HG02610 (cell line): ENCODE measurements around the gene BRD7.

ENCODE experiments used
- ATAC-seq: cut with Tn5 transposase; IDR thresholded peaks from one replicate; pipeline ENCODE4 v1.9.1; 2021; ENCODE audit warnings: mild to moderate bottlenecking, moderate library complexity; ENCODE audit not compliant: unreplicated experiment

The BRD7 gene

DNA sequence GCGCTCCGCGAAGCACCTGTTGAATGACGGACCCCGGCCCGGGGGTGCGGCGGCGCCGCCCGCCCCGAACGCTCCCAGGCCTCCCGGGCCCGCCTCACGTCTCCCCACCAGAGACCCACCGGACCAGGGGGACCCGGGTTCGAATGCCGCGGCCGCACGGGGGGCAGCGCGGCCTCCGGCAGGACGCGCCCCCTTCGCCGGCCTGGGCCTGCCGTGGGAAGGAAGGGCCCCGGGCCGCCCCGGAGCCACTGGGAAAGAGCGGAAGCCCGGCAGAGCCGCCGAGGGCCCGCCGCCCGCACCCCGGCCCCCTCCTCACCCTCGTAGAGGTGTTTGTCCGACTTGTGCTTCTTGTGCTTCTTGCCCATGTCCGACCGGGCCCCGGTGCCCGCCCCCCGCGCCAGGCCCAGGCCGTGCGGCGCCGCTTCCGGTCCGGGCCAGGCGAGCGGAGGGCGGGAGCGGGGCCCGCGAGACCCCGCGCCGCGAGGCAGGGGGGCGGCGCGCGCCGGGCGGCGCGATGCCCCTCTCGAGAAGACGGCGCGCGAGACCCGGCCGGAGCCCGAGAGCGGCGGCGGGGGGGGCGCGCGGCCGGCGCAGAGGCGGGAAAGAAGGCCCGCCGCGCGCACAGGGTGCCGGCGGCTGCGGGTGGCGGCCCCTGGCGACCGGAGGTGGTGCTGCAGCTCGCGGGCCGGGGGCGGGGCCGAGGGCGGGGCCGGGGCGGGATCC, at the start of gene BRD7:
BRD7 (minus strand) TSS at position 579 of the 723 bp plus-strand sequence; CDS start at position 365, 214 bp downstream.
- peak; percentile 76 for ATAC-seq

DNA sequence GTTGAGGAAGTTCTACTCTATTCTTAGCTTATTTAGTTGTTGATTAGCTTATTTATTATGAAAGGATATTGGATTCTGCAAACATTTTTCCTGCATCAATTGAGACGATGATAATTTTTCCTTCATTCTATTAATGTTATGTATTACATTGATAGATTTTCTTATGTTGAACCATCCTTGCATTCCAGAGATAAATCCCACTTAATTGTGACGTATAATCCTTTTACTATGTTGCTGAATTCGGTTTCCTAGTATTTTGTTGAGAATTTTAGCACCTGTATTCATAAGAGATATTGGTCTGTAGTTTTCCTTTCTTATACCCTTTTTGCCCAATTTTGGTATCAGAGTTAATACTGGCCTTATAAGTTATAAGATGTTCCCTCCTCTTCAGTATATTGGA, 47.6 kb upstream of the BRD7 start:
- ATAC-seq = no peak

DNA sequence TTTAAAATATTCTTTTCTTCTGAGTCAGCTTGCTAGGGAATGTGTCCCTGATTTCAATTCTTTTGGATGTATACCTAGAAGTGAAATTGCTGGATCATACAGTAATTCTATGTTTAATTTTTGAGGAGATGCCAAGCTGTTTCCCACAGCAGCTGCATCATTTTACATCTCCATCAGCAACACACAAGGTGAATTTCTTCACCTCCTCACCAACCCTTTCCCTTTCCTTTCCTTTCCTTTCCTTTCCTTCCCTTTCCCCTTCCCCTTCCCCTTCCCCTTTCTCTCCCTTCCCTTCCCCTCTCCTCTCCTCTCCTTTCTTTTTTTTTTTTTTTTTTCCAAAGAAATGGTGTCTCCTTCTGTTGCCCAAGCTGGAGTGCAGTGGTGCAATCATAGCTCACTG, 45.4 kb upstream of the BRD7 start:
- ATAC-seq = no peak

DNA sequence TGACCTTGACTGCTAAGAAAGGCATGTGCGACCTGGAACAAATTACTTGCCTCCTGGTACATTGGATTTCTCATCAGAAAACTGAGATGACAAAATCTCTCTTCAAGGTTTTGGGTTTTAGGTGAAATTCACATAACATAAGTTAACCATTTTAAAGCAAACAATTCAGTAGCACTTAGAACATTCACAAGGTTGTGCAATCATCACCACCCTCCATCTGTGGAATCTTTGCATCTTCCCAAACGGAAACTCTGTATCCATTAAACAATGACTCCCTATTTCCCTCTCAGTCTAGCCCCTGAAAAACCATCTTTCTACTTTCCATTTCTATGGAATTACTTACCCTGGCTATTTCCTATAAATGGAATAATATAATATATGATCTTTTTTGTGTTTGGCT, 42.2 kb upstream of the BRD7 start:
- ATAC-seq = no peak

DNA sequence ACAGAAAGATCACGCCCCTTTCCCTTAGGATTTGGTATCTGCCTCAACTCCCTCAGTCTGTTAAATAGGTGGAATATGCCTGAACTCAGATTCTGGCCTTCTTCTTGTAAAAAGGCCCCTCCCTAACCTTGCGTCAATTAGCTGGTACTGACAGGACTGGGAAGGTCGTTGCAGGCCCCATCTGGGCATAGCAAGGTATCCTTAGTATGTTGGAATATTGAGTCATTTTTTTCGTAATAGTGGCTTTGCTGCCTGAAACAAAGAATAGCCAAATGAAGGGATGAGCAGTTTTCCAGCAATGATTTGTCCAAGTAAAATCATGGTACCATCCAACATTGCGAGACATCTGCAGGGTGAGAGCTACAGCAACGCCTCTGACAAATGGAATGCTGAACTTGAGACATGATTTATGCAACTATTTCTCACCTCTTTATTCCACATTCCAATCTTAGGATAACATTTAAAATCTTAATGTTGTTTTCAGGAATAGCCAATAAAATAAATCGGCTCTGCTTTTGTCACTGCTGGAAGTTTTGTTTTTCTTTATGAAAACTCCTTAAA, 39.3 kb upstream of the BRD7 start:
- ATAC-seq = no peak

DNA sequence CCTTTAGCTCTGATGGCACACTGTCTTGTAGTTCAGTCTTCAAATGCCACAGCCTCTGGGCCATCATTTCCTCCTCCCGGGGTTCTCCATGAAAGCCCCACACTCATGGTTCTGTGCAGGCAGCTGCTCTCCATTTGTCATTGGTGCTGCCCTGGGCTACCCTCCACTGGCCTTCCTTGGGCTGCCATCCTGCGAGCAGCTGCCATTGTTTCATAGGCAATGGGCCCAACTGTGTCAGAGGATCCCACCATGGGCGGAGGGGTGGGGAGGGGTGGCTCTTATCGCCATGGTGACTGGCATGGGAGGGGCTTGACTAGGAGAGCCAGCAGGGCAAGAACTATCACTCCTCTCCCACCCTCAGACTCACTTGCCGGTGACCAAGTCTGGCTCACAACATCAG, 38.6 kb upstream of the BRD7 start:
- ATAC-seq = no peak

DNA sequence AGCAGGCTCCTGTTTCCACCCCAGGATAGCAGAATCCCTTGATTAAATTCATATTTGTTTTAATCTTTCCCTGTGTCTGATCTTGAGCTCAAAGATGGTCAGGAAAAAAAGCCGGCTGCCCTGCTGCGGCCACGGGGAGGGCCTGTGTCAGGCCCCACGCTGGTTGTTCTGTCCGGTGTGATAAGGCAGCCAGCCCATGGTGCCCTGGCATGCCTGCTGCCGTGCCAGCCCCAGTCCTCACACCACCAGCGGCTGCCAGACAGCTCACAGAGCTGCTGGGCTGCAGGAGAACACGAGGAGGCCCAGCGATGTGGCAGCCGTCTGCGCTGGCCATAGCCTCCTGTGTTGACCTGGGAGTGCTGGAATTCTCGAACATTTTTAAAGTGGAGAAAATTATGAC, 34.7 kb upstream of the BRD7 start:
- no peak for ATAC-seq

DNA sequence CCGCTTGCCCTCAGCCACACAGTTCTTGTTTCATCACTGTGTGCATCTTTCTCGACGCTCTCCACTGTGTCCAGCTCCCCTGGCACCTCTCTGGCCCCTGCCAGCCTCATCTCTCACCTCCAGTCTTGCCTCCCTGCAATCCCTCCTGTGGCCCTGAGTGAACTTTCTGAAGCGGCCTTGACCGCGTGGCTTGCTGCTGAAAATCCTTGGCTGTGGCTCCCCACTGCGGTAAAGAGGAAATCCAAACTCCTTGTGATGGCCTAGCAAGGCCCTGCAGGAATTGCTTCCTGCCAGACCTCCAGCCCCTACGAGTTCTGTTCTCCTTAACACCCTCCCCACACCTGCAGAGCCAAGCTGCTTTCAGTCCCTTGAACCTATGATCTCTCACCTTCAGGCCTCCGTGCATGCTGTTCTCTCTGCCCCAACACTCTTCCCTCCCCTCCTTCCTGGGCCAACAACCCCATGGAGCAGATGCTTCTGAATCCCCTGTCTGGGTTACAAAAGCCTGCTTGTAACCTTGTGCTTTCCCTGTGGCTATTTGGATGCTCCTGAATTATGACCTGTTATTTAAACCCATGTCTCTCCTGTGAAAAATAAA, 33.6 kb upstream of the BRD7 start:
- no peak for ATAC-seq

DNA sequence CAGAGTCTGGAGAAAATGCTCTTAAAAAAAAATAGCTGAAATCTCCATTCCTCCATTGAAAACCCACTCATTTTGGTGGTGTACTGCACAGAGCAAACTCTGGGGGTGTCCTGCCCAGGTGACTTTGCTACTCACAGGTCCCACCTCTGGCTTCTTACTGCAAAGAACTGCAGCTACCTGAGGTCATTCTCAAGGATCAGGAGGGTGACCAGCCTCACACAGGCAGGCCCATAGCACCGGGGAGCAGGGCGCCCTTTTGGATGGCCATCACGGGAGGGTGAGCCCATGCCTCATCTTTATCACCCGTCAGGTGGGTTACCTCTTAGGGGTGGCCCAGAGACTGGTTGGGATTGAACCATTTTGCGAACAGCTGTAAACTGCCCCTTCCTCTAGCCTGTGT, 32.6 kb upstream of the BRD7 start:
- no peak for ATAC-seq

- no peak for ATAC-seq
Measured at GRCh38 chr16:50400967-50401348, 32.2 kb upstream of the BRD7 start.

DNA sequence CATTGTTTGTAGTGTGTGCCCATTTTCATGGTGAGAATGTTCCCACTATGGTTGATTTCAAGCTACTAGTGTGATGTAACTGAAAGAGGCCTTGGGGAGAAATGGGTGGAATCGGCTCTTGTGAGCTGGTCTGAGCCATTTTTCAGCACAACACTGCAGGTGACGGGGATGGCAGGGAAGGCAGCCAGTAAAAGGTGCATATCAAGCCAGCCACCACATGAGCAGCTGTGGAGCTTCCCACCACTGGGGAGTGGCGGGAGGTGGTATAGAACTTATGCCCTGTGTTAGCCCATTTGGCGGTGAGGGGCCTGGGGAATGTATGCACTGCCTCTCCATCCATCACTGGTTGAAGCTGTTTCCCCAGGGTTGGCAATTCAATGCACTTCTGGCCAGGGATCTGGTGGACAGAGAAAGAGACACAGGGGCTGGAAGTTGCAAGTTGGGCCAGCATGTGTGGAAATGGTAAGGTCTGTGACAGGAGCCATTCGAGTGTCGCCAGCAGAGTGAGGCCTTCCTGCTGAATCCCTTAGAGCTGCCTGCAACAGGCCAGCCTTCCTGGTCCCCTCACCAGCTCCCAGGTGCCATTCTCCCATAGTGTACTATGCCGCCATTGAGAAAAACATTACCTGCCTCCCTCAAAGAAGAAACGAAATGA, 31.7 kb upstream of the BRD7 start:
- no peak for ATAC-seq

GRCh38 chr16:50399411-50399810, 30.6 kb upstream of the BRD7 start:
- ATAC-seq = no peak

- ATAC-seq = no peak
Measured at GRCh38 chr16:50398336-50398735, 29.5 kb upstream of the BRD7 start.

DNA sequence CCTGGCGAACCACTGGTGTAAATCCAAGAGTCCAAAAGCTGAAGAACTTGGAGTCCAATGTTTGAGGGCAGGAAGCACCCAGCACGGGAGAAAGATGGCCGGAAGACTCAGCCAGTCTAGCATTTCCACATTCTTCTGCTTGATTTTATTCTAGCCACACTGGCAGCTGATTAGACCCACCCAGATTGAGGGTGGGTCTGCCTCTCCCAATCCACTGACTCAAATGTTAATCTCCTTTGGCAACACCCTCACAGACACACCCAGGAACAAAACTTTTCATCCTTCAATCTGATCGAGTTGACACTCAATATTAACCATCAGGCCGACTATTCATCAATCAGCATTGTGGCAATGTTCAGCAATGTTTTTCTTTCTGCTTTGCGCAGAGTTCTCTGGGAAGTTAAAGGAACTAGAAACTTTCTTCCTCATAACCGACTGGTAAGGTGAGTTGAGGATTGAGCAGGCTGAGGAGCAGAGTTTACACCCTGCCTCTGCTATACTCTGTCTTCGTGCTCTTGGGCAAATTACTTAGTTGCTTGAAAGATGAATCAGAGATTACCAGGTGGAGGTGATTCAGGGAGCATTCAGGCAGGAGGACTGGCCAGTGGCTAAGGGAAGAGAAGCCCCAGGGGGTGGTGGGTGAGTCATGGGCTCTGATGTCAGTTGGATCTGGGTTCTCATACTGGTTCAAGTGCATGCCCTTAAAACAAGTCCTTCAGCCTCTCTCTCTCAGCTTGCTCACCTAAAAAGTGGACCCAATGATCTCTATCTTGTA, 28.2 kb upstream of the BRD7 start:
- no peak for ATAC-seq

DNA sequence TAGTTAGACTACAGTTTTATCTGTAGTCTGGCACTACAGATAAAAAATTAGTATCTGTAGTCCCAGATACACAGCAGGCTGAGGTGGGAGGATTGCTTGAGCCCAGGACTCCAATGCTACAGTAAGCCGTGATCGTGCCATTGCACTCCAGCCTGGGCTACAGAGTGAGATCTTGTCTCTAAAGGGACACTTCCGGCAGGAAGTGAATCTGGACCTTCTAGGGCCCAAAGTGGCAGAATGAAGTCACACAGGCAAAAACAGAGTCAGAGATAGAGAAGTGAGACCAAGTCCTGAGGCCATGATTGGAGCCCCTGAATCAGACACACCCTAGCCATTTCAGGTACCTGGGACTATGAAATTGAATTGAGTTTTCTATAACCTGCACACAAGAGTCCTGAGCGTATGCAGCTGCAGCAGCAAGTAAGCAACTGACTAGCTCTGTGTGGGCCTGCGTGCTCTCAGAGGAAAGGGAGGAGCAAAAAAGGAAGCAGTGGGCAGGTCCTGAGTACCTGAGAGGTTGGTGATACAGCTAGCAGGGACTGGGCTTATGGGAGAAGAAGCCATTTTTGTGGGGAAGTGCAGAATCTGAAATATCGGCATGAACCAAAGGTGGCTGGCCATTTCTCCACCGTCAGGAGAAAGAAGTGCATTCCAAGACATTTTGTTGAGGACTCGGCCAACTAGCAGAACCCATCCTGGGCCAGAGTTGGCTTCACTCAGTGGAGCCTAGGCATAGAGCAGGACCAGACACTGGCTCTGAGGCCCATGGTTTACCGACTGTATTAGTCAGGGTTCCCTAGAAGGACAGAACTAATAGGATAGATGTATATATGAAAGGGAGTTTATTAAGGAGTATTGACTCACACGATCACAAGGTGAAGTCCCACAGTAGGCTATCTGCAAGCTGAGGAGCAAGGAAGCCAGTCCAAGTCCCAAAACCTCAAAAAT, 27.2 kb upstream of the BRD7 start:
- ATAC-seq = no peak

DNA sequence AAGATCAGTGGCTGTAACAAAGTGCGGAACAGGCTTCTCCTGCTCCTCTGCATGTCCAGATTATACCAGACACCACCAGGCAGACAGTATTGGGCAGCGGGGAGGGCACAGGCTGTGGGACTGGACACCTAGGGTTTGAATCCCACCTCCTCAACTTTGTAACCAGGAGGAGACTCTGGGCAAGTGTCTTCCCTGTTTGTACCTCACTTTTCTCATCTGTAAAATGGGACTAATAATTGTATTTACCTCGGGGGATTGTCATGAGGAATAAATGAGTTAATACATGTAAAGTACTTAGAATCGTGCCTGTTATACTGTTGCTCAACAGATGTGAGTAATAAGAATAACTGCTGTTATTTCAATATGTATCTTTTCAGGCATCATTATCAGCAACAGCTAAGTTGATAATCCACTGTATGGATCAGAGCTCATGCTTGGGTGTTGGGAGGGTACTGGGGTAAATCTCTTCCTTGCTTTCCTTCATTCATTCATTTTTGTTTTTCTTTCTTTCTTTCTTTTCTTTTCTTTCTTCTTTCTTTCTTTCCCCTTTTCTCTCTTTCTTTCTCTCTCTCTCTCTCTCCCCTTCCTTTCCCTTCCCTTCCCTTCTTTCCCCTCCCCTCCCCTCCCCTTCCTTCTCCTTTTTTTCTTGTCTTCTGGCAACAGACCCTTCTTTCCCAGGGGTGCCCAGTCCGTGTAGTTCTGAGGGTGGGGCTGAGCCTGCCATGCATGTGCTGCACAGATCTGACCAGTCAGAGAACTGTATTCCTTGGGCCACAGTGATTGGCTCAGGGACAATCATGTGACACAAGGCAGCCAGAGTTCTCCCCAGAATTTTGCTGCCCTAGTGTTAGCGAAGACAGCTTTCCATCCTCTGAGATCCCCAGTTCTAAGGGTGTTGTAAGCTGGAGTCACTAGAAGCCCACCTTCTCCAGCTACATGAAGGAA, 25.3 kb upstream of the BRD7 start:
- ATAC-seq = no peak

DNA sequence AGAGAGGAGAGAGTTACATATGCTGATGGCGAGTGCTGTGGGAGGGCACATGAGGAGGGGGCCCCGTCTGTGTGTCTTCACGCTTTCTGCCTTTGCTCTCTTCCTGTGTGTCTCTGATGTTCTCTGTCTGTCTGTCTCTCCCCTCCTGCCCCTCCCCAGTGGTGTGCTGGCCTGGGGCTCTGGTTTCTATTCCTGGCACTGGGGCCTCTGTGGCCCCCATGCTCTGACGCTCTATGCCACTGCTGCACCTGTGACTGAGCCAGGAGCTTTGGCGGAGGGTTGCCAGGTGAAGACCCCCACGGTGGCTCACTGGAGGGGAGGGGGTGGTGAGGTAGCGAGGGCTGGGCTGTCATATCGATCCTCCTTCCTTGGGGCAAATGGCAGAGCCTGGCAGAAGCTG, 24.6 kb upstream of the BRD7 start:
- no peak for ATAC-seq

GRCh38 chr16:50390914-50391716, 22.3 kb upstream of the BRD7 start:
- no peak for ATAC-seq
